A673 (cell line): ENCODE results near the gene SLX9. TPM values are rescaled to one million over a fixed set of nuclear protein-coding genes. Genes with fewer than 3 reads are reported as not detected.

Experiments
- BruUV-seq: library from RNA; stranded (reverse); fragments of 400-500 nt; replicated peaks from 2 replicates; lab custom pipeline; 2021; lab: Mats Ljungman, UMichigan
- CTCF ChIA-PET: fragments of 300-600 bp; sonication (Branson Sonifier 250); formaldehyde crosslinking; loops from one replicate; lab custom pipeline; 2022; ENCODE audit warnings: antibody characterized with exemption; lab: Charles Lee
- POLR2A ChIA-PET: fragments of 300-600 bp; sonication (Branson Sonifier 250); formaldehyde crosslinking; loops from one replicate; lab custom pipeline; 2022; ENCODE audit warnings: antibody characterized with exemption; ENCODE audit not compliant: low non-redundant PET; lab: Charles Lee
- DNase-seq: peaks from one replicate; pipeline ENCODE4 v3.0.0-alpha.2; 2015; ENCODE audit warnings: low spot score
- H3K27ac ChIP-seq: fragments of 200-600 bp; sonication (generic); 2 replicates; pipeline ENCODE4 v1.5.1; 2016; ENCODE audit warnings: mixed run types, low read depth, mild to moderate bottlenecking, mixed read lengths, antibody characterized with exemption, low read length; ENCODE audit not compliant: poor library complexity, severe bottlenecking
- H3K27me3 ChIP-seq: fragments of 200-600 bp; sonication (generic); replicated peaks from 2 replicates; pipeline ENCODE4 v1.6.1; 2017; ENCODE audit warnings: mixed run types, low read depth, mild to moderate bottlenecking, mixed read lengths, antibody characterized with exemption, low read length; ENCODE audit not compliant: insufficient read depth, poor library complexity
- H3K36me3 ChIP-seq: fragments of 200-600 bp; sonication (generic); 2 replicates; pipeline ENCODE4 v1.6.1; 2016; ENCODE audit warnings: mixed run types, mild to moderate bottlenecking, mixed read lengths, antibody characterized with exemption, low read length; ENCODE audit not compliant: insufficient read depth, poor library complexity, severe bottlenecking
- H3K4me1 ChIP-seq: fragments of 200-600 bp; sonication (generic); 2 replicates; pipeline ENCODE4 v1.6.1; 2017; ENCODE audit warnings: mixed run types, mild to moderate bottlenecking, mixed read lengths, antibody characterized with exemption, low read length; ENCODE audit not compliant: insufficient read depth, poor library complexity, severe bottlenecking
- H3K4me3 ChIP-seq: fragments of 200-600 bp; sonication (generic); 2 replicates; pipeline ENCODE4 v1.5.1; 2016; ENCODE audit warnings: low read depth, mixed run types, mild to moderate bottlenecking, mixed read lengths, low read length; ENCODE audit not compliant: poor library complexity, severe bottlenecking
- H3K9me3 ChIP-seq: fragments of 200-600 bp; sonication (generic); 2 replicates; pipeline ENCODE4 v1.6.1; 2016; ENCODE audit warnings: mixed run types, low read depth, mild to moderate bottlenecking, mixed read lengths, antibody characterized with exemption, low read length; ENCODE audit not compliant: poor library complexity, severe bottlenecking
- EZH2 ChIP-seq: fragments of 200-600 bp; sonication (generic); IDR thresholded peaks from 2 replicates; pipeline ENCODE4 v1.6.1; 2017; ENCODE audit warnings: borderline replicate concordance, low read depth, mild to moderate bottlenecking, mixed read lengths, antibody characterized with exemption, low read length; ENCODE audit not compliant: poor library complexity, severe bottlenecking
- intact Hi-C: fragments of 100-400 bp; cut with micrococcal nuclease; formaldehyde crosslinking; loops from one replicate; pipeline ENCODE4 v1.10.0; 2022; ENCODE audit not compliant: unreplicated experiment
- total RNA-seq: library from RNA; stranded (reverse); gene quantifications from 2 replicates; pipeline ENCODE4 v1.2.3, GENCODE V29; 2021
- TF ChIP-seq, protein P1 (sequence below): fragments of 300-800, 200-600 bp; sonication (generic); conservative IDR thresholded peaks from 2 replicates; pipeline ENCODE4 v1.5.1; 2017; ENCODE audit warnings: low read depth, mild to moderate bottlenecking, antibody characterized with exemption, low read length, moderate library complexity, mixed read lengths

The SLX9 gene
- total RNA-seq, 1 experiment from 2014 or later = 114 TPM

GRCh38 chr21:44940116-44940631, 345 bp downstream of the SLX9 start:
- BruUV-seq = no TSS peak

GRCh38 chr21:44941567-44941966, 1.7 kb downstream of the SLX9 start:
- ChIA-PET CTCF (no interaction called here), POLR2A (interaction anchor here (0.6 kb wide), 1 partner anchor 8 kb away, joined by 3 read pairs; no protein-coding TSS in a partner anchor)
- H3K27me3 ChIP-seq = no peaks in the 10 kb centered on the region
- H3K36me3 ChIP-seq = peaks cover 36% of the 10 kb centered on the region
- intact Hi-C loops = no loop called here
- no peaks in the 10 kb centered on the region for H3K9me3 ChIP-seq
- H3K27ac ChIP-seq = peak overlapping the region; percentile 100
- peaks cover 11% of the 10 kb centered on the region for H3K4me1 ChIP-seq
- TF ChIP-seq EZH2 = no peak
- TF ChIP-seq, protein P1, sequence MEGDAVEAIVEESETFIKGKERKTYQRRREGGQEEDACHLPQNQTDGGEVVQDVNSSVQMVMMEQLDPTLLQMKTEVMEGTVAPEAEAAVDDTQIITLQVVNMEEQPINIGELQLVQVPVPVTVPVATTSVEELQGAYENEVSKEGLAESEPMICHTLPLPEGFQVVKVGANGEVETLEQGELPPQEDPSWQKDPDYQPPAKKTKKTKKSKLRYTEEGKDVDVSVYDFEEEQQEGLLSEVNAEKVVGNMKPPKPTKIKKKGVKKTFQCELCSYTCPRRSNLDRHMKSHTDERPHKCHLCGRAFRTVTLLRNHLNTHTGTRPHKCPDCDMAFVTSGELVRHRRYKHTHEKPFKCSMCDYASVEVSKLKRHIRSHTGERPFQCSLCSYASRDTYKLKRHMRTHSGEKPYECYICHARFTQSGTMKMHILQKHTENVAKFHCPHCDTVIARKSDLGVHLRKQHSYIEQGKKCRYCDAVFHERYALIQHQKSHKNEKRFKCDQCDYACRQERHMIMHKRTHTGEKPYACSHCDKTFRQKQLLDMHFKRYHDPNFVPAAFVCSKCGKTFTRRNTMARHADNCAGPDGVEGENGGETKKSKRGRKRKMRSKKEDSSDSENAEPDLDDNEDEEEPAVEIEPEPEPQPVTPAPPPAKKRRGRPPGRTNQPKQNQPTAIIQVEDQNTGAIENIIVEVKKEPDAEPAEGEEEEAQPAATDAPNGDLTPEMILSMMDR = no peak
- no peak for DNase-seq
- BruUV-seq = no TSS peak
- peak overlapping the region; percentile 71 for H3K4me3 ChIP-seq

More at GRCh38 chr21:44940116-44940631, 345 bp downstream of the SLX9 start:
- H3K4me3 ChIP-seq = peak overlapping the region; percentile 71
- H3K36me3 ChIP-seq = peaks cover 38% of the 10 kb centered on the region
- ChIA-PET POLR2A (interaction anchor here (0.5 to 0.7 kb wide), 2 partner anchors 10 to 347 kb away, joined by 3 to 10 read pairs; partner anchors contain the start of gene POFUT2), CTCF (no interaction called here)
- no peak for TF ChIP-seq EZH2
- TF ChIP-seq, protein P1 = no peak
- peak overlapping the region; percentile 100 for H3K27ac ChIP-seq
- peak; percentile 62 for DNase-seq
- H3K27me3 ChIP-seq = no peaks in the 10 kb centered on the region
- intact Hi-C loops = no loop called here
- H3K9me3 ChIP-seq = no peaks in the 10 kb centered on the region
- peaks cover 16% of the 10 kb centered on the region for H3K4me1 ChIP-seq

GRCh38 chr21:44942566-44942965, 2.7 kb downstream of the SLX9 start:
- peak overlapping the region; percentile 10 for H3K27ac ChIP-seq
- H3K4me3 ChIP-seq = no peak overlapping the region
- BruUV-seq = no TSS peak
- no peaks in the 10 kb centered on the region for H3K9me3 ChIP-seq
- TF ChIP-seq, protein P1 = no peak
- no peak for TF ChIP-seq EZH2
- no peaks in the 10 kb centered on the region for H3K27me3 ChIP-seq
- POLR2A ChIA-PET = no interaction called here
- peaks cover 11% of the 10 kb centered on the region for H3K4me1 ChIP-seq
- CTCF ChIA-PET = interaction anchor here (0.6 kb wide), 1 partner anchor 150 kb away, joined by 7 read pairs; no protein-coding TSS in a partner anchor
- intact Hi-C loops = no loop called here
- DNase-seq = no peak
- peaks cover 43% of the 10 kb centered on the region for H3K36me3 ChIP-seq
